Measurements from ENCODE around the gene KRT71.

KRT71 gene

GRCh38 chr12:52587563-52587962, 34.6 kb upstream of the KRT71 start:
- no peak for TF ChIP-seq EZH2 (optimal IDR thresholded peaks at IDR 0.05; ENCODE audit: low read depth, low read length)
- no peak for TF ChIP-seq EZH2phosphoT487 (IDR thresholded peaks at IDR 0.05; ENCODE audit: low read length)
- TF ChIP-seq CTCF (IDR thresholded peaks at IDR 0.05; ENCODE audit: low read length) = no peak
- Histone ChIP-seq H3K27ac (ENCODE audit: low read length) (no peak overlapping the region), H3K4me1 (ENCODE audit: low read length) (no peaks in the 10 kb centered on the region), H3K79me2 (ENCODE audit: low read length) (no peaks in the 10 kb centered on the region), H3K9me2 (replicated peaks; ENCODE audit: insufficient read depth, low read length) (no peaks in the 10 kb centered on the region), H3K9me3 (replicated peaks; ENCODE audit: insufficient read depth, low read length) (no peaks in the 10 kb centered on the region), H3K9ac (ENCODE audit: low read length) (no peak overlapping the region), H3K27me3 (replicated peaks; ENCODE audit: insufficient read depth, low read length) (peaks cover 36% of the 10 kb centered on the region), H3K36me3 (replicated peaks; ENCODE audit: insufficient read depth, low read length) (no peaks in the 10 kb centered on the region), H3K4me3 (ENCODE audit: low read length) (no peak overlapping the region), H4K20me1 (ENCODE audit: insufficient read depth, low read length) (no peaks in the 10 kb centered on the region), H3K4me2 (ENCODE audit: low read depth, low read length) (no peak overlapping the region), H3F3A (ENCODE audit: insufficient read depth, low read length) (no peaks in the 10 kb centered on the region), H2AFZ (ENCODE audit: low read length) (no peak overlapping the region)
- no peak for DNase-seq

GRCh38 chr12:52585946-52586345, 33.0 kb upstream of the KRT71 start:
- H3K9ac ChIP-seq (ENCODE audit: low read length) = no peak overlapping the region

GRCh38 chr12:52585066-52585465, 32.1 kb upstream of the KRT71 start:
- no peak for DNase-seq
- Histone ChIP-seq H2AFZ (ENCODE audit: low read length) (no peak overlapping the region), H3K9me2 (replicated peaks; ENCODE audit: insufficient read depth, low read length) (no peaks in the 10 kb centered on the region), H3K79me2 (ENCODE audit: low read length) (no peaks in the 10 kb centered on the region), H3K9me3 (replicated peaks; ENCODE audit: insufficient read depth, low read length) (no peaks in the 10 kb centered on the region), H3K4me3 (ENCODE audit: low read length) (no peak overlapping the region), H3K4me1 (ENCODE audit: low read length) (no peaks in the 10 kb centered on the region), H3K36me3 (replicated peaks; ENCODE audit: insufficient read depth, low read length) (no peaks in the 10 kb centered on the region), H4K20me1 (ENCODE audit: insufficient read depth, low read length) (no peaks in the 10 kb centered on the region), H3K4me2 (ENCODE audit: low read depth, low read length) (no peak overlapping the region), H3K27ac (ENCODE audit: low read length) (no peak overlapping the region), H3F3A (ENCODE audit: insufficient read depth, low read length) (no peaks in the 10 kb centered on the region), H3K27me3 (replicated peaks; ENCODE audit: insufficient read depth, low read length) (peaks cover 60% of the 10 kb centered on the region), H3K9ac (ENCODE audit: low read length) (no peak overlapping the region)
- TF ChIP-seq EZH2 (optimal IDR thresholded peaks at IDR 0.05; ENCODE audit: low read depth, low read length) (no peak), EZH2phosphoT487 (IDR thresholded peaks at IDR 0.05; ENCODE audit: low read length) (no peak), CTCF (IDR thresholded peaks at IDR 0.05; ENCODE audit: low read length) (no peak)

More at GRCh38 chr12:52585946-52586345, 33.0 kb upstream of the KRT71 start:
- Histone ChIP-seq H3K27ac (ENCODE audit: low read length) (no peak overlapping the region), H3K9me3 (replicated peaks; ENCODE audit: insufficient read depth, low read length) (no peaks in the 10 kb centered on the region), H3K4me3 (ENCODE audit: low read length) (no peak overlapping the region), H3K4me1 (ENCODE audit: low read length) (no peaks in the 10 kb centered on the region), H3K36me3 (replicated peaks; ENCODE audit: insufficient read depth, low read length) (no peaks in the 10 kb centered on the region), H3K79me2 (ENCODE audit: low read length) (no peaks in the 10 kb centered on the region), H3F3A (ENCODE audit: insufficient read depth, low read length) (no peaks in the 10 kb centered on the region), H2AFZ (ENCODE audit: low read length) (no peak overlapping the region), H3K4me2 (ENCODE audit: low read depth, low read length) (no peak overlapping the region), H3K9me2 (replicated peaks; ENCODE audit: insufficient read depth, low read length) (no peaks in the 10 kb centered on the region), H4K20me1 (ENCODE audit: insufficient read depth, low read length) (no peaks in the 10 kb centered on the region), H3K27me3 (replicated peaks; ENCODE audit: insufficient read depth, low read length) (peaks cover 51% of the 10 kb centered on the region)
- no peak for DNase-seq
- TF ChIP-seq EZH2phosphoT487 (IDR thresholded peaks at IDR 0.05; ENCODE audit: low read length) = no peak
- no peak for TF ChIP-seq EZH2 (optimal IDR thresholded peaks at IDR 0.05; ENCODE audit: low read depth, low read length)
- no peak for TF ChIP-seq CTCF (IDR thresholded peaks at IDR 0.05; ENCODE audit: low read length)
